ENCODE data around the gene CSTF2. TPM values are rescaled to one million over a fixed set of nuclear protein-coding genes. Genes with fewer than 3 reads are reported as not detected.

CSTF2 gene
- total and polyA plus RNA-seq, 2 of the 4 experiments (the other 2 are of a cell fraction) = 22.8 to 30.3 TPM

DNA sequence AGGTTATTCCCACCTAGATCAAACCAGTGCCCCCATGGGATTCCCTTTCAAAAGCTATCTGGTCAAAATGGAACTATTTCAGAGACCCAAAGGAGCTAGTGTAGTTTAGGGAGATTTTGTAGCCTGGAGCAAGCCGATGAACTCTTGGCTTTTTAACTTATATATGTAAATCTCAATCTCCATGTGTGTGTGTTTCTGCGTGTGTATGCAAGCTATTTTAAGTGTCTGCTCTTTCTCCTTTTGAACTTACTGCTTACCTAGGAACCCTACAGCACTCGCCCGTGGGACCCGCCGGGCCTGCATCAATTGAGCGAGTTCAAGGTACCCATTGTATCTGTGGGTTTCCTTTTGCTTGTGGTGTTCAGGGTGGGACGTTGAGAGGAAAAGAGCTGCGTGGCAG, 10.4 kb downstream of the CSTF2 start:
- Histone ChIP-seq H3K27ac (ENCODE audit: insufficient read depth, low read length) (no peak overlapping the region), H3K9ac (ENCODE audit: low read depth, low read length) (no peak overlapping the region), H3K79me1 (ENCODE audit: low read depth in 1 of 2, low read length in 2 of 2) (no peaks in the 10 kb centered on the region), H3K36me3 (ENCODE audit: control insufficient read depth, insufficient read depth, low read length) (peaks cover 7% of the 10 kb centered on the region), H3K4ac (ENCODE audit: low read depth, low read length) (no peak overlapping the region), H2AFZ (replicated peaks; ENCODE audit: low read length, poor library complexity) (no peak overlapping the region), H4K8ac (ENCODE audit: low read depth in 2 of 2, low read length in 2 of 2) (no peak overlapping the region), H3K4me1 (ENCODE audit: control insufficient read depth, insufficient read depth, low read length) (no peaks in the 10 kb centered on the region), H3K4me2 (ENCODE audit: low read depth, low read length) (no peak overlapping the region), H4K5ac (ENCODE audit: low read depth, low read length) (no peak overlapping the region), H2BK20ac (ENCODE audit: low read depth, low read length) (no peak overlapping the region), H3K4me3 (ENCODE audit: insufficient read depth, low read depth, low read length) (no peak overlapping the region), H3K18ac (ENCODE audit: low read depth, low read length) (no peak overlapping the region), H2BK5ac (ENCODE audit: low read depth, low read length, poor library complexity, severe bottlenecking) (no peak overlapping the region), H4K20me1 (ENCODE audit: insufficient read depth, low read length) (no peaks in the 10 kb centered on the region), H2BK120ac (ENCODE audit: low read depth, low read length) (no peak overlapping the region), H3K56ac (ENCODE audit: extremely low read depth, insufficient read depth, low read length) (no peak overlapping the region), H2AK9ac (replicated peaks; ENCODE audit: low read depth, low read length, poor library complexity) (no peak overlapping the region), H4K91ac (ENCODE audit: insufficient read depth, low read depth, low read length) (no peak overlapping the region), H3K14ac (replicated peaks; ENCODE audit: low read depth, low read length) (no peak overlapping the region), H3K23ac (ENCODE audit: low read depth, low read length) (no peak overlapping the region), H3K9me3 (ENCODE audit: control insufficient read depth, insufficient read depth, low read length) (no peaks in the 10 kb centered on the region), H3K27me3 (ENCODE audit: control insufficient read depth, insufficient read depth, low read length) (no peaks in the 10 kb centered on the region; the same call in none of the 2 replicates), H2BK15ac (ENCODE audit: low read depth, low read length) (no peak overlapping the region), H3K9me1 (ENCODE audit: insufficient read depth, low read length) (no peaks in the 10 kb centered on the region), H2AK5ac (ENCODE audit: low read depth, low read length) (no peak overlapping the region)
- WGBS, 2 experiments (ENCODE audit: extremely low coverage in 2 of 2, insufficient read length in 1 of 2) = no CpG with 5 or more reads among the region's 9 CpGs
- no peak for DNase-seq
- CTCF ChIA-PET = interaction anchor here (0.6 to 1.0 kb wide), 2 partner anchors 447 to 457 kb away, joined by 3 read pairs; no protein-coding TSS in a partner anchor
- no TSS peak for BruUV-seq (replicated peaks)
- ATAC-seq (ENCODE audit: low read depth) = no peak
- intact Hi-C loops (cut with micrococcal nuclease) = no loop called here
- dilution Hi-C loops (cut with HindIII; ENCODE audit: low sequenced_read_pairs, unreplicated experiment) = no loop called here
- TF ChIP-seq FOS (IDR thresholded peaks at IDR 0.05; ENCODE audit: low read depth, low read length) = no peak
- TF ChIP-seq MAZ (IDR thresholded peaks at IDR 0.05; ENCODE audit: borderline replicate concordance, low read depth, low read length) = no peak
- TF ChIP-seq NFE2L2 (IDR thresholded peaks at IDR 0.05; ENCODE audit: low read depth, low read length) = no peak
- no peak for TF ChIP-seq CEBPB (IDR thresholded peaks at IDR 0.05; ENCODE audit: low read depth, low read length)
- no peak for TF ChIP-seq RCOR1 (IDR thresholded peaks at IDR 0.05; ENCODE audit: insufficient replicate concordance, low read length)
- no peak for TF ChIP-seq CTCF (conservative IDR thresholded peaks at IDR 0.05; ENCODE audit: low read depth, low read length)
- no peak for TF ChIP-seq MAFK (IDR thresholded peaks at IDR 0.05; ENCODE audit: low read depth, low read length)
- no peak for TF ChIP-seq BHLHE40 (IDR thresholded peaks at IDR 0.05; ENCODE audit: low read depth, low read length)
- TF ChIP-seq RAD21 (IDR thresholded peaks at IDR 0.05; ENCODE audit: low read length) = no peak
- POLR2A ChIA-PET (ENCODE audit: unreplicated experiment) = no interaction called here
- in situ Hi-C loops (cut with MboI; ENCODE audit: low sequenced_read_pairs) = no loop called here
